HG03378 (cell line): ENCODE data around the gene REXO1.

ENCODE experiments used
- ATAC-seq: cut with Tn5 transposase; IDR thresholded peaks from one replicate; pipeline ENCODE4 v1.9.1; 2021; ENCODE audit warnings: mild to moderate bottlenecking, moderate library complexity; ENCODE audit not compliant: unreplicated experiment

The REXO1 gene

GRCh38 chr19:1816530-1817298 lies 31.6 kb downstream of the REXO1 start:
- no peak for ATAC-seq

- ATAC-seq = no peak
Observed at GRCh38 chr19:1815605-1816529, 32.4 kb downstream of the REXO1 start.

DNA sequence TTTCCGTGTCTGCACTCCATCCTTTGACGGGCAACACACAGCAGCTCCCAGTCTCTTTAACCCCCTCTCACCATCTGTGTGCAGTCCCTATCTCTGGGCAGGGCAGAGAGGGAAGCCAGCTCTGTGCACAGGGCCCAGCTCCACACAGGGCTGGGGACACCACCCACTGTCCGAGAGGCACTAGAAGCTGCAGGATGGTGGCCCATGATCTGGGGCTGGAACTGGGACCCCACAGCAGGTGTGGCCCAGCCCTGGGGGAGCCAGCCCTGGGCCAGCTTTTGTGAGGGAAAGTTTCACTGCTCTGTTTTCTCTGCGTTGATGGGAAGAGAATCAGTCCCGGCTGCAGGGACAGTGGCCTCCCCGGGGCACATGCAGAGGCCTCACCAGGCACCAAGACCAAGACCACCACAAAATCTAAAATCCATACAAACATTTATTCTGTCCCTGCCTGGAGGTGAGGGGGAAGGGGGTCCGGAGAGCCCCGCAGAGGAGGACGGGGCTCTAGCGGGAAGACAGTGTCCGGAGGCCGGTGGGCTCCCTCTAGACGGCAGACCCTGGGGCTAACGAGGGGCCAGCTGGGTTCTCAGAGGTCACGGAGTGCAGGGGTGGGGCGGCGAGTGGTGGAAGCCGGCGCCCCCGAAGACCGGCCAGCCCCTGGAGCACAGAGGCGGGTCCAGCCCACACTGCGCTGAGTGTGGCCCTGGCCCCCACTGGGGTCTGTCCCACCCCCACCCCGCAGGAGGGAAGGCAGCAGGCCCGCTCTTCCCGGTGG lies 33.3 kb downstream of the REXO1 start:
- no peak for ATAC-seq

GRCh38 chr19:1814391-1814790 lies 33.9 kb downstream of the REXO1 start:
- no peak for ATAC-seq

DNA sequence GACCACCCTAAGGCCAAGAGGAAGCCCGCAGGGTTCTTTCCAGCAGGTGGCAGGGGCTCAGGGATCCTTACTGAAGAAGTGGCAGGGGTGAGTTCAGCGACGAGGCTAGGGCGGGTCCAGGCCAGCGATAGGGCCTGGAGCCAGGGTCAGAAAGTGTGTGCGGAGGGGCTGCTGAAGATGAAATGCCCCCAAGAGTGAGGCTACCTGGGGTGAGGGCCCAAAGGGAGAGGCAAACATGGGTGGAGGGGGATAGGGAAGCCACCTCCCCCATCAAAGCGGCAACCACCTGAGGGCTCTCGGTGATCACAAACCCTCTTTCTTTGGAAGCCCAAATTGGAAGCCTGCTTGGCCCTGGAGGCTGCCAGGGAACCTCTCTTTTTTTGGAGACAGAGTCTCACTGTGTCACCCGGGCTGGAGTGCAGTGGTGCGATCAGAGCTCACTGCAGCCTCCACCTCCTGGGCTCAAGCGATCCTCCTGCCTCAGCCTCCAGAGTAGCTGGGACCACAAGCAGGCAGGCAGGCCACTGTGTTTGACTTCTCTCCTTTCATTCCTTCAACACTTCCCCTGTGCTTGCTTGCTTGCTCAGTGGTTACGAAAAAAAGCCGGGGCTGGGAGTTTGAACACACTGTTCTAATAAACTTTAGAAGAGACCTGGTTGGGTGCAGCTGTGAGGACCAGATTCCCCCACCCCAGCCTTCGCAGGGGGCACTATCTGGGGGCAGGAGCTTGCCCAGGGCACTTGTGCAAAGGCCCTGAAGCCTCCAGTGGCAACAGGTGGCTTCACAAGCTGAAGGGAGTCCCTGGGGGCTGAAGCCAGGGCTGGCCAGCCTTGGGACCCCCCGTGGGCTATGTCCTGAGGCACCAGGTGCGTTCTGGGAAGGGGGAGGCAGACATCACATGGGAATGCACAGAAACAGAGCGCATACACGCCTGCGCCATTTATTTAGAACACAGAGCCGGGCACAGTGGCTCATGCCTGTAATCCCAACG lies 34.8 kb downstream of the REXO1 start:
- ATAC-seq = no peak

DNA sequence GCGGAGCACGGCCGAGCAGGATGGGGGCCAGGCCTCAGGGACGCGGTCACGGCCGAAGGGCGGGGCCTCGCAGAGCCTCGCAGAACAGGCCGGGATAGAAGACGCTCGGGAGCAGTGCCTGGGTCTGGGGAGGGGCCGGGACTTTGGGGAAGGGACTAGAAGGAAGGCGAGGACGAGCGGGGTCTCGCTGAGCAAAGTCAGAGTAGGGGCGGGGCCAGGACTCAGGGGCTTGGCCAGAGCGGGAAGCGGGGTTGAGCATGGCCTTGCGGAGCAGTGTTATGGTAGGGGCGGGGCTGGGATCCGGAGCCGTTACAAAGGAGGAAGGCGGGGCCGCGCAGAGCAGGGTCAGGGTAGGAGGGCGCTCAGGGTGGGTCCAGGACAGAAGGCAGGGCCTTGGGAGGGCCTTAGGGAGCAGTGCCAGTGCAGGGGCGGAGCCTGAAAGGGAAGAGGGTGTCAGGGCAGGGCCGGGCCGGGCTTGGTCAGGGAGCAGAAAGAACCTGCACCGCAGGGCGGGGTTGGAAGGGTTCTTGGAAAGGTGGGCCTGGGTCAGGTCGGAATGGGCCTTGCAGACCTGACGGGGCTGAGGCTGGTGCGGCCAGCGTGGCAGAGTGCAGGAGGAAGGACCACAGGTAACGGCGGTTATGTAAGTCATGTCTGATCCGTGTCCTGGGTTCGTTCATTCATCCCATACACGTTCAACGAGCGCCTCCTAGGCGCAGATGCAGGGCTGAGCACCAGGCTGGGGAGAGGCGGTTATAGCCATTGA lies 35.7 kb downstream of the REXO1 start:
- peak; percentile 50 for ATAC-seq

DNA sequence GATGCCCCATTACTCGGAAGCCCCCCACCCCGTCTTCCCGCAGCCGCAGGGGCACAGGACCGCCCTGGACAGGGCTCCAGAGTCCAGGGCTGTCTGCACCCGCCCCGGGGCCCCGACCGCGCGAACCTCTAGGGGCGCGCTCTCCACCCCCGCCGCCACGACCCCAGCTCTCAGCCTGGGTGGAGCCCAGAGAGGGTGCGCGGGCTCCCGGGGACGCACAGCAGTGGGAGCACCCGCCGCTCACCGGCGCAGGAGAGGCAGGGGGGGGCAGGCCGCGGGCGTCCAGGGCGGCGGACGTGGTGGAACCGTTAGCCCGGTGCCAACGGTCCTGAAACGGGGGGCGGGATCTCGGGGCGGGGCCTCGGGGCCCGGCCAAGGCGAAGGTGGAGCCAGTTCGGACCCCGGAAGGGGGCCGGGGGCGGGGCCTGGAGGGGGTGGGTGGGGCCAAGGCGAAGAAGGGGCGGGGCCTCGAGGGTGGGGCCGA lies 36.3 kb downstream of the REXO1 start, which contains the start of gene ATP8B3:
Gene ATP8B3 (minus strand): TSS at position 335 of the 484 bp plus-strand sequence. CDS start 540 bp downstream, outside the sequence.
- ATAC-seq = no peak

DNA sequence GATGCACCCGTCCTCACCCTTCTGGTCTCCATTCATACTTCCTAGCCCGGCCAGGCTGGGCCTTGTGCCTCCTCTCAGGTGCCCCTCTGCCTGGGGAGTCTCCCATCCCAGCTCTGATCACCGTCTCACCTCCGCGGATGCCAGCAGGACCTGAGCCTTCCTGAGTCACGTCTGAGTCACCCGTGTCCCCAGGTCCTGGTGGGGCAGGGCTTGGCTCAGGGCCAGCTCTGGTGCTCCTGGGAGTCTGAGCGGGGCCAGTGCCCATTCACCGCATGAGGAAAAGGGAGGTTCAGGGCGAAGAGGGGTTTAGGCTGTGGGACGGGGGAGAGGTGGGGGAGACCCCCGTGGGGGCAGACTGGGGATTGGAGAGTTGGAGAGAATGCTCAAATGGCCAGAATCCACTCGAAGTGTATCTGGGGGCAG lies 36.8 kb downstream of the REXO1 start:
- no peak for ATAC-seq

DNA sequence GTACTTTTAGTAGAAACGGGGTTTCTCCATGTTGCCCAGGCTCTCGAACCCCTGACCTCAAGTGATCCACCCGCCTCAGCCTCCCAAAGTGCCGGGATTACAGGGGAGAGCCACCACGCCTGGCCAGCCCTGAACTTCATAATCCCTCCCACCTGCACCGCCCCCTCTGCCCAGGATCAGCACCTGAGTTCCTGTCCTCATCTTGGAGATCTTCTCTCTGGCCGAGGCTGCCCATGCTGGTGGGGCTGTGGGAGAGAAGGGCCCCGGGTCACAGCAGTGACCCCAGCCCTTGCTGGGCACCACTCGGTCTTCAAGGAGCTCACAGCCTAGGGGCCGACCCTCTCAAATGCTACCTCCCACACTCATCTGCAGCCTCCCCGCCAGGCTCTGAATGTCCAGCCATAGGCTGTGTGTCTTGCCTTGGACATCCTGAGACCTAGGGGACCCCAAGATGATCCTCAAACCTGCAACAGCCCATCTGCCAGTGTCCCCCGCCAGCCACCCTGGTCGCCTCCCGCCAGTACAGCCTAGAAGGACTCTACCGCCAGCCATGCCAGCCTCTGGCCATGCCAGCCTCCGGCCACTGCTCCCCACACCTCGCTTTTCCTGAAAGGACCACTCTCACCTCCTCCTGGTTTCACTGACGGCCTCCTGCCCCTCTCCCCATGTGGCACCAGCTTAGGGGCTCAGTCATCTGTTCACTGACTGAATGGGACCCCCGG lies 37.7 kb downstream of the REXO1 start:
- no peak for ATAC-seq

DNA sequence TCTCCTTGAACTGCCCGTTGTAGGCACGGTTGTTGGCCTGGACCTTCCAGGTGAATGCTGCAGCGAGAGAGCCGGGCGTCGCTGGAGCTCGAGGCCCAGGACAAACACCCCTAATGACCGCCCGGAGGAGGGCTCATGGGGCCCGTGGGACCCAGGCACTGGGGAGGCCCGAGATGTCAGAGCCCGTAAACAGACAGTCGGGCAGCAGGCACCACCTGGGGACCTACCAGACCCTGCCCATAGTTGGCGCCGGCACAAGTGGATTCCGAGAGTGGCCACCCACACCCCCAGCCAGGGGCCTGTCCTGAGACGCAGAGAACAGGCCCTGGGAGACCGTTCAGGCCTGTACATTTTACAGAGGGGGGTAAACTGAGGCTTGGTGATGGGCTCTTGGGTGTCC lies 38.6 kb downstream of the REXO1 start:
- ATAC-seq = no peak

GRCh38 chr19:1808395-1808731 lies 39.9 kb downstream of the REXO1 start:
- no peak for ATAC-seq

- ATAC-seq = no peak
Observed at GRCh38 chr19:1807695-1808394, 40.4 kb downstream of the REXO1 start.

DNA sequence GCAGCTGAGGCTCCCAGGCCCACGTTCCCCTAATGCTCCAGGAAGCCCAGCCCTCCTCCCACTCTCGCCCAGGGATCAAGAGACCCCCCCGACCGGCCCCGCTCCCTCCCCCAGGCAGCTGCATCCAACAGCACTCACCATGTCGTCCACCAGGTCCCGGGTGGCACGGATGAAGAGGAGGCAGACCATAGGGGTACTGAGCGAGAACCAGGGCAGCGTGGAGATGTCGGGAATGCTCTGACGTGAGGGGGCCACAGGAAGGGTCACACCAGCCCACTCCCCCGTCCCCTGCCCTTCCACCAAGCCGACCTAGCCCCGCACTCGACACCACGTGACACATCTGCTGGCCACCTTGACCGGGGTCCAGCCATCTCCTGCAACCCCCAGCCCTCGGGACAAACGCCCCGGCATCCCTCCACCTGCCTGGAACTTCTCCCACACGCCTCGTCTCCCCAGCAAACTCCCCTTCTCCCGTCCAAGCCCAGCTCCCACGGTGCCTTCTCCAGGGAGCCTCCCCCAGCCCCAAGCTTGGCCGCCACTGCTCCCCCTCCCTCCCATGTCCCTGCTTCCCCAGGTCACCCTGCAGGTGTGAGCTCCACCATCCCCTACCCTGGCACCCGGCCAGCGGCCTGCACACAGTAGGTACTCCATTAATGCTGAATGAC lies 41.1 kb downstream of the REXO1 start:
- no peak for ATAC-seq

- ATAC-seq = no peak
Observed at GRCh38 chr19:1806184-1807029, 41.9 kb downstream of the REXO1 start.

DNA sequence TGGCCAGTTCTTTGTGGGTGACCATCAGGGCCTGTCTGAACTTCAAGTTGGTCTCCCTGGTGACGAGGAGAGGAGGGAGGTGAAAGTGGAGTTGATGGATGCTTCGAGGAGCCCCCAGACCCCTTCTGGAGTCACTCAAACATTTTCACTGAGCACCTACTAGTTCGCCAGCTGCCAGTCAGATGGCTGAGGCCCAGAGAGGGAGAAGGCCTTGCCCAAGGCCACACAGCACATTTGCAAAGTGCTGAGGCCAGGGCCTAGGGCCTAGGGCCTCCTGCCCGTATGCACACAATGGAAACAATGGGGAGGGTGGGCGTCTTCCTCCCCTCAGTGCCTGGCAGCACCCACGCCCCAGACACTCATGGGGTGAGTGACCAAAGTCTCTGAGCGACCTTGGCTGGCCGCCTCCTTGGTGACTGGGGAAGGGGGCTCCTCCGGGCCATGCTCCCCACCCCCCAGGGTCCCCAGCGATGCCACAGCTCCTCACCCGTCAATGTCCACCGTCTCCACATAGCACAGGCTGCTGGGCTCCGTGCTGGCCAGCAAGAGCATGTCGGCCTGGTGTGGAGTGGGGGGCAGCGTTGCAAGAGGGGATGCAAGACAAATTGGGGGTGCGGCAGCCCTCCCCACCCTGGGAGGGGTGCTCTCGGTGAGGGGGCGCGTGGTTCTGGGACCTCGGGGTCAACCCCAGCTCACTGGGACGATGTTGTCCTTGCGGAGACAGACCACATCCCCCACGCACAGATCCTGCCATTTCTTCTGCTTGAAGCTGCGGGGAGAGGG lies 42.7 kb downstream of the REXO1 start:
- ATAC-seq = no peak

GRCh38 chr19:1804858-1805257 lies 43.4 kb downstream of the REXO1 start:
- no peak for ATAC-seq
